PC-3 (cell line): ENCODE results near the gene MKNK1. TPM values are rescaled to one million over a fixed set of nuclear protein-coding genes. Genes with fewer than 3 reads are reported as not detected.

Experiments
- ATAC-seq: fragments of 200-7000 bp; cut with Tn5 transposase; 2 replicates; pipeline ENCODE4 v1.9.1; 2020; ENCODE audit warnings: mild to moderate bottlenecking, moderate library complexity
- BruUV-seq: library from RNA; stranded (reverse); fragments of 400-500 nt; replicated peaks from 2 replicates; lab custom pipeline; 2021; lab: Mats Ljungman, UMichigan
- CTCF ChIA-PET: fragments of 300-600 bp; sonication (Branson Sonifier 250); formaldehyde crosslinking; loops from one replicate; lab custom pipeline; 2022; ENCODE audit warnings: antibody characterized with exemption; lab: Charles Lee
- POLR2A ChIA-PET: fragments of 300-600 bp; sonication (Branson Sonifier 250); formaldehyde crosslinking; loops from one replicate; lab custom pipeline; 2022; ENCODE audit warnings: antibody characterized with exemption; ENCODE audit not compliant: unreplicated experiment; lab: Charles Lee
- DNase-seq: peaks from one replicate; pipeline ENCODE4 v3.0.0-alpha.2; 2015
- H2AFZ ChIP-seq: fragments of 300-600 bp; sonication (generic); 2 replicates; pipeline ENCODE4 v1.6.0; 2016; ENCODE audit warnings: antibody characterized with exemption, low read length
- H3F3A ChIP-seq: fragments of 300-600 bp; sonication (generic); one replicate; pipeline ENCODE4 v1.6.0; 2017; ENCODE audit warnings: antibody characterized with exemption, low read length, control low read depth, mild to moderate bottlenecking; ENCODE audit not compliant: unreplicated experiment
- H3K27ac ChIP-seq: fragments of 300-600 bp; sonication (generic); 2 replicates; pipeline ENCODE4 v1.5.1; 2016; ENCODE audit warnings: mild to moderate bottlenecking, low read length
- H3K27me3 ChIP-seq: fragments of 300-600 bp; sonication (generic); 2 replicates; pipeline ENCODE4 v1.6.1; 2016; ENCODE audit warnings: low read length, mixed read lengths
- H3K36me3 ChIP-seq: fragments of 300-600 bp; sonication (generic); 2 replicates; pipeline ENCODE4 v1.6.1; 2016; ENCODE audit warnings: low read depth, mixed run types, low read length, mixed read lengths
- H3K4me1 ChIP-seq: fragments of 300-600 bp; sonication (generic); 2 replicates; pipeline ENCODE4 v1.5.1; 2016; ENCODE audit warnings: low read length; ENCODE audit not compliant: insufficient read depth
- H3K4me2 ChIP-seq: fragments of 300-600 bp; sonication (generic); 2 replicates; pipeline ENCODE4 v1.6.0; 2016; ENCODE audit warnings: low read length
- H3K4me3 ChIP-seq: fragments of 300-600 bp; sonication (generic); 2 replicates; pipeline ENCODE4 v1.5.1; 2016; ENCODE audit warnings: mild to moderate bottlenecking, low read length, mixed read lengths
- H3K79me2 ChIP-seq: fragments of 300-600 bp; sonication (generic); 2 replicates; pipeline ENCODE4 v1.6.1; 2017; ENCODE audit warnings: low read length, mixed read lengths
- H3K9ac ChIP-seq: fragments of 300-600 bp; sonication (generic); 2 replicates; pipeline ENCODE4 v1.6.0; 2016; ENCODE audit warnings: mild to moderate bottlenecking, low read length
- H3K9me2 ChIP-seq: fragments of 300-600 bp; sonication (generic); replicated peaks from 2 replicates; pipeline ENCODE4 v1.6.1; 2016; ENCODE audit warnings: mixed run types, low read length, mixed read lengths
- H3K9me3 ChIP-seq: fragments of 300-600 bp; sonication (generic); 2 replicates; pipeline ENCODE4 v1.6.1; 2016; ENCODE audit warnings: low read length, mixed read lengths
- H4K20me1 ChIP-seq: fragments of 300-600 bp; sonication (generic); 2 replicates; pipeline ENCODE4 v1.6.1; 2016; ENCODE audit warnings: low read length, mixed read lengths
- EZH2 ChIP-seq: fragments of 300-600 bp; sonication (generic); IDR thresholded peaks from one replicate; pipeline ENCODE4 v1.6.1; 2017; ENCODE audit warnings: antibody characterized with exemption, mild to moderate bottlenecking, low read length; ENCODE audit not compliant: unreplicated experiment
- EZH2phosphoT487 ChIP-seq: fragments of 300-600 bp; sonication (generic); IDR thresholded peaks from 2 replicates; pipeline ENCODE4 v1.6.1; 2018; ENCODE audit warnings: mild to moderate bottlenecking, antibody characterized with exemption, low read length, borderline replicate concordance
- intact Hi-C: fragments of 100-400 bp; cut with micrococcal nuclease; formaldehyde crosslinking; loops from 2 replicates; pipeline ENCODE4 v1.9.0; 2023
- total RNA-seq: library from RNA; depleted of rRNA; stranded (reverse); fragments of >200 nt; gene quantifications from 2 replicates; pipeline ENCODE4 v1.2.3, GENCODE V29; 2014
- TF ChIP-seq, protein P1 (sequence below): fragments of 300-600 bp; sonication (generic); conservative IDR thresholded peaks from 2 replicates; pipeline ENCODE4 v1.5.1; 2017; ENCODE audit warnings: antibody characterized with exemption, low read depth, mild to moderate bottlenecking, low read length

MKNK1 gene
- total RNA-seq, 1 experiment from 2014 or later = 36.8 TPM

DNA sequence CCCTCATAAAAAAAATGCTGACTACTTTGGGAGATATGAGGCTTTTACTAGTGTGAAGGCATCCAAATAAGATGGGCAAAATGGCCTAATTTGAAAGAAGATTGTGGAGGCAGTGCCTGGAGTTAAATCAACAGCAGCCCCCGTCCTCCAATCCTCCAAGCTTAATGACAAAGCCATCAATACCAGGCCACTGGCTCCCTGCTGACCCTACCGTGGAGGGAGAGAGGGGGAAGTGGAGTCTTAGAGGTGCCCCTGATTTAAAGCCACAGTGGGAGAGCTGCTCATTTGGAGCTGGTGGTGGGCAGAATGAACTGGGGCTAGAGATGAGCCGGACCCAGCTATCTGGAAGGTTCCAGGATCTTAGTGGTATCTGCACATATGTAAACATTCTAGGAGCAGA, 28.3 kb downstream of the MKNK1 start:
- Histone ChIP-seq H4K20me1 (no peaks in the 10 kb centered on the region), H3F3A (no peaks in the 10 kb centered on the region), H3K27me3 (no peaks in the 10 kb centered on the region), H3K9ac (no peak overlapping the region), H3K4me2 (no peak overlapping the region), H3K36me3 (peaks cover 14% of the 10 kb centered on the region; the same call in 1 of the 2 replicates), H3K4me1 (peaks cover 5% of the 10 kb centered on the region; the same call in 1 of the 2 replicates), H2AFZ (no peak overlapping the region), H3K9me2 (no peaks in the 10 kb centered on the region), H3K4me3 (no peak overlapping the region), H3K79me2 (no peaks in the 10 kb centered on the region), H3K27ac (no peak overlapping the region), H3K9me3 (no peaks in the 10 kb centered on the region)
- POLR2A ChIA-PET = no interaction called here
- CTCF ChIA-PET = no interaction called here
- DNase-seq = no peak
- intact Hi-C loops = no loop called here
- no TSS peak for BruUV-seq
- ATAC-seq = no peak
- no peak for TF ChIP-seq EZH2
- TF ChIP-seq EZH2phosphoT487 = no peak
- TF ChIP-seq, protein P1, sequence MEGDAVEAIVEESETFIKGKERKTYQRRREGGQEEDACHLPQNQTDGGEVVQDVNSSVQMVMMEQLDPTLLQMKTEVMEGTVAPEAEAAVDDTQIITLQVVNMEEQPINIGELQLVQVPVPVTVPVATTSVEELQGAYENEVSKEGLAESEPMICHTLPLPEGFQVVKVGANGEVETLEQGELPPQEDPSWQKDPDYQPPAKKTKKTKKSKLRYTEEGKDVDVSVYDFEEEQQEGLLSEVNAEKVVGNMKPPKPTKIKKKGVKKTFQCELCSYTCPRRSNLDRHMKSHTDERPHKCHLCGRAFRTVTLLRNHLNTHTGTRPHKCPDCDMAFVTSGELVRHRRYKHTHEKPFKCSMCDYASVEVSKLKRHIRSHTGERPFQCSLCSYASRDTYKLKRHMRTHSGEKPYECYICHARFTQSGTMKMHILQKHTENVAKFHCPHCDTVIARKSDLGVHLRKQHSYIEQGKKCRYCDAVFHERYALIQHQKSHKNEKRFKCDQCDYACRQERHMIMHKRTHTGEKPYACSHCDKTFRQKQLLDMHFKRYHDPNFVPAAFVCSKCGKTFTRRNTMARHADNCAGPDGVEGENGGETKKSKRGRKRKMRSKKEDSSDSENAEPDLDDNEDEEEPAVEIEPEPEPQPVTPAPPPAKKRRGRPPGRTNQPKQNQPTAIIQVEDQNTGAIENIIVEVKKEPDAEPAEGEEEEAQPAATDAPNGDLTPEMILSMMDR = no peak

DNA sequence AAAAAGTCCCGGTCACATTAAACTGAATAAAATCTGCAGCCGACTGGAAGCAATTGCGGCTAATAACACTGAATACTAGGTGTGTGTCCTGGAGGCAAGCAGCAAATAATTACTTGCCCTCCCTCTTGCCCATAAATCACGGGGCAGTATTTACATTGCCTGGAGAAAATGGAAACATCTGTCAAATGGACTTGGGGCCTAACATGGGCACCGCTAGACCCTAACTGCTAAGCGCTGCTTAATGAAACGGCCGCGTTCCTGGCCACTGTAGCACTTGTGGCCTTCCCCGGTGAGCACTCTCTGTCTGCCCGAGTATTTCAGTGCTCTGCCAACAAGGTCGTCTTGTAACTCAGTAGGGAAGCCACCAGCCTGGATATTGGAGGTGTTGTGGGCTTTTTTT, 28.8 kb downstream of the MKNK1 start:
- BruUV-seq = no TSS peak
- no peak overlapping the region for H2AFZ ChIP-seq
- H3F3A ChIP-seq = no peaks in the 10 kb centered on the region
- ATAC-seq (no peak), DNase-seq (no peak)
- H3K36me3 ChIP-seq = peaks cover 10% of the 10 kb centered on the region; the same call in 1 of the 2 replicates
- CTCF ChIA-PET = no interaction called here
- H3K9ac ChIP-seq = no peak overlapping the region
- H4K20me1 ChIP-seq = no peaks in the 10 kb centered on the region
- no peak overlapping the region for H3K4me2 ChIP-seq
- no peak overlapping the region for H3K4me3 ChIP-seq
- POLR2A ChIA-PET = no interaction called here
- no peaks in the 10 kb centered on the region for H3K27me3 ChIP-seq
- TF ChIP-seq, protein P1 = no peak
- no peak for TF ChIP-seq EZH2
- TF ChIP-seq EZH2phosphoT487 = no peak
- no peak overlapping the region for H3K27ac ChIP-seq
- no peaks in the 10 kb centered on the region for H3K9me3 ChIP-seq
- intact Hi-C loops = no loop called here
- H3K4me1 ChIP-seq = peaks cover 5% of the 10 kb centered on the region; the same call in 1 of the 2 replicates
- no peaks in the 10 kb centered on the region for H3K79me2 ChIP-seq
- no peaks in the 10 kb centered on the region for H3K9me2 ChIP-seq

DNA sequence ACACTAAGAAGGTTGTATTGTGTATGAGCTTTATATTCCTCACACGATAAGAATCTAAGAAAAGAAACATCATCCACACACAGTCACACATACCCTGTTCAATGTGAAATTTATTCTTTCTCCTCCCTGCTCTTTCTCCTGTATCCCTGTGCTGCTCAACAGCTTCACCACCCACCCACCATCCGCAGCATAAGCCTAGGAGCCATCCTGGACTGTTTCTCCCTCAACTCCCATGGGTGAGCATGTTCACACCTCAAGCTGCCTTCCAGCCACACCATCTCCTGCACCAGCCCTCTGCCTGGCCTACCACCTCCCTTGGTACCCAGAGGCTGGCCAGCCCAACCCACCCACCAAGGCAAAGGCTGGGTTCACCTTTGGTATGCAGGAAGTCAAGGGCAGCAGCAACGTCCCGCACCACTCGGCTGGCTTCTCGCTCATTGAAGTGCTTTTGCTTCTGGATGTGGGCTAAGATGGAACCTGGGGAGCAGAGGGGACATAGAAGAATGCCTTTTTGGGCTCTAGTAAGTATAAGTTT, 32.3 kb downstream of the MKNK1 start:
- DNase-seq (no peak), ATAC-seq (no peak)
- Histone ChIP-seq H3K27ac (no peak overlapping the region), H2AFZ (no peak overlapping the region), H3F3A (no peaks in the 10 kb centered on the region), H3K4me1 (peaks cover 5% of the 10 kb centered on the region; the same call in 1 of the 2 replicates), H3K9me2 (no peaks in the 10 kb centered on the region), H3K27me3 (no peaks in the 10 kb centered on the region), H3K4me2 (no peak overlapping the region), H3K79me2 (no peaks in the 10 kb centered on the region), H3K9ac (no peak overlapping the region), H3K9me3 (no peaks in the 10 kb centered on the region), H3K36me3 (peaks cover 3% of the 10 kb centered on the region; the same call in 1 of the 2 replicates), H3K4me3 (no peak overlapping the region), H4K20me1 (no peaks in the 10 kb centered on the region)
- ChIA-PET CTCF (no interaction called here), POLR2A (interaction anchor here (0.5 to 0.6 kb wide), 2 partner anchors 155 to 323 kb away, joined by 3 to 4 read pairs; no protein-coding TSS in a partner anchor)
- BruUV-seq = no TSS peak
- intact Hi-C loops = no loop called here
- TF ChIP-seq, protein P1 = no peak
- TF ChIP-seq EZH2phosphoT487 (no peak), EZH2 (no peak)
